ENCODE measurements around the gene MRPL54. TPM values are rescaled to one million over a fixed set of nuclear protein-coding genes. Genes with fewer than 3 reads are reported as not detected.
"Not testable (repeated sequence)": the region's sequence is repeated elsewhere in the genome, so short reads cannot be mapped to it uniquely, and the experiment has no call there.

The MRPL54 gene
- total RNA-seq, 1 experiment from 2014 or later = 153 TPM

DNA sequence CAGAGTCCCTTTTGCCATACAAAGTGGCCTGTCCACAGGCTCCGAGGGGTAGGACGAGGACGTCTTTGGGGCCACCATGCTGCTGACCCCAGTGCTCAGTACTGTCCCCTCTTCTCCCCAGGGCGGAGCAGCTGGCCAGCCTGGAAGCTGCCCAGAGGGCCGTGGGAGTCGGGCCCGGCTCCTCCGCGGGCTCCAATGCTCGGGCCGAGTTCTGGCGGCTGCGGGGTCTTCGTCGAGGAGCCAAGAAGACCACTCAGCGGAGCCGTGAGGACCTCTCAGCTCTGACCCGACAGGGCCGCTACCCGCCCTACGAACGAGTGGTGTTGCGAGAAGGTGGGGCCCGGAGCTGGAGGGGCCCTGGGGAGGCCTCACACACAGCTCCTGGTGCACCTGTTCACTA is 22.1 kb upstream of the MRPL54 start:
- no peak for DNase-seq (ENCODE audit: low read depth)

GRCh38 chr19:3743486-3743885 is 19.0 kb upstream of the MRPL54 start:
- no peak for DNase-seq (ENCODE audit: low read depth)

- DNase-seq (ENCODE audit: low read depth) = no peak
Measured at GRCh38 chr19:3745363-3746045, 17.0 kb upstream of the MRPL54 start.

DNA sequence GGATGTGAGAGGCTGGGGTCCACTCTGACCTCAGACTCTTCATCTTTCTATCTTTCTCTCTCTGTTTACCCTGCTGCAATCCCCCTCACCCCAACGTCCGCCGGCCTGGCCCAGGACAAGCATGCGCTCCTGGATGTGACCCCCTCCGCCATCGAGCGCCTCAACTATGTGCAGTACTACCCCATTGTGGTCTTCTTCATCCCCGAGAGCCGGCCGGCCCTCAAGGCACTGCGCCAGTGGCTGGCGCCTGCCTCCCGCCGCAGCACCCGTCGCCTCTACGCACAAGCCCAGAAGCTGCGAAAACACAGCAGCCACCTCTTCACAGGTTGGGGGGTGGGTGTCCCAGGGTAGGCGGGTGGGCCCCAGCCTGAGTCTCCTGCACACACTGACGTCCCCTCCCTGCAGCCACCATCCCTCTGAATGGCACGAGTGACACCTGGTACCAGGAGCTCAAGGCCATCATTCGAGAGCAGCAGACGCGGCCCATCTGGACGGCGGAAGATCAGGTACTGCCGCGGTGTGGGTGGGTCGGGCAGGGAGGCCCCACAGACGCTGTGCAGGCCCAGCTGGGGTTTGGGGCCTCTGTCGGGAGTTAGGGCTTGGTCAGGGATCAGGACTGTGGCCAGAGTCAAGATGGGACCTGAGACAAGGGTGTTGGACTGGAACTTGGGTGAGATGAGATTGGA is 16.0 kb upstream of the MRPL54 start:
- DNase-seq (ENCODE audit: low read depth) = no peak

- DNase-seq (ENCODE audit: low read depth) = no peak
Measured at GRCh38 chr19:3748965-3749364, 13.5 kb upstream of the MRPL54 start.

GRCh38 chr19:3750211-3750610 is 12.3 kb upstream of the MRPL54 start:
- no peak for DNase-seq (ENCODE audit: low read depth)

- no peak for DNase-seq (ENCODE audit: low read depth)
Measured at GRCh38 chr19:3751236-3751635, 11.2 kb upstream of the MRPL54 start.

DNA sequence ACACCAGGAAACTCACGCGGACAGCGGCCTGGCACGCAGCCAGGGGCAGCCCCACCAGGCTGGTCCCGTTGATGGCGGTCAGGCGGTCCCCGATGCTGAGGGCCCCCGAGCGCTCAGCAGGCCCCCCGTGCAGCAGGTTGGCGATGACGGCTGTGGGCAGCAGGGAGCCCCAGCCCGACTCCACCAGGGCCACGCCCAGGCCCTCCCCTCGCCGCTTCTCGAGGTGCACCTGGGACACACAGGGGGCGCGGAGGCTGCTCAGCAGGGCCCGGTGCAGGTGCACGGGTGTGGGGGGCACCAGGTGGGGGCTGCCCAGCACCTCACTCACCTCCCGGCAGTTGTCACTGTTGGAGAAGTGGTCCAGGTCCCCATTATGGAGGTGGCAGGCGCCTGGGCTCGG is 10.0 kb upstream of the MRPL54 start:
- no peak for DNase-seq (ENCODE audit: low read depth)

GRCh38 chr19:3753631-3754410 is 8.7 kb upstream of the MRPL54 start:
- DNase-seq (ENCODE audit: low read depth) = no peak

DNA sequence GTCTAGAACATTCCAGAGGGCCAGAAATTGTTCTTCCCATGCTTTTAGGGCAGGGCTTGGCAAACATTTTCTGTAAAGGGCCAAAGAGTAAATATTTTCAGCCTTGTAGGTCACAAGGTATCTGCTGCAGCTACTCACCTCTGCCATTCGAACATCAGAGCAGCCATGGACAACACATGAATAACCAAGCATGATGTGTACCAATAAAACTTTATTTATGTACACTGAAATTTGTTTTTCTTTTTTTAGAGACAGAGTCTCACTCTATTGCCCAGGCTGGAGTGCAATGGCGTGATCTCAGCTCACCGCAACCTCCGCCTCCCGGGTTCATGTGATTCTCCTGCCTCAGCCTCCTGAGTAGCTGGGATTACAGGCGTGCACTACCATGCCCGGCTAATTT is 4.8 kb upstream of the MRPL54 start:
- DNase-seq (ENCODE audit: low read depth) = not testable (repeated sequence)

DNA sequence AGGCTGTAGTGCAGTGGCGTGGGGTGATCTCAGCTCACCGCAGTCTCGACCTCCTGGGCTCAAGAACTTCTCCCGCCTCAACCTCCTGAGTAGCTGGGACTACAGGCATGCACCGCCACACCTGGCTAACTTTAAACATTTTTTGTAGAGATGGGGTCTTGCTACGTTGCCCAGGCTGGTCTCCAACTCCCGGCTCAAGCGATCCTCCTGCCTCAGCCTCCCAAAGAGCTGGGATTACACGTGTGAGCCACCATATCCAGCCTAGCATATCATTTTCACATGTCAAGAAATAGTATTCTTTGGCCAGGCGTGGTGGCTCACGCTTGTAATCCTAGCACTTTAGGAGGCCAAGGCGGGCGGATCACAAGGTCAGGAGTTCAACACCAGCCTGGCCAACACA is 4.2 kb upstream of the MRPL54 start:
- not testable (repeated sequence) for DNase-seq (ENCODE audit: low read depth)

DNA sequence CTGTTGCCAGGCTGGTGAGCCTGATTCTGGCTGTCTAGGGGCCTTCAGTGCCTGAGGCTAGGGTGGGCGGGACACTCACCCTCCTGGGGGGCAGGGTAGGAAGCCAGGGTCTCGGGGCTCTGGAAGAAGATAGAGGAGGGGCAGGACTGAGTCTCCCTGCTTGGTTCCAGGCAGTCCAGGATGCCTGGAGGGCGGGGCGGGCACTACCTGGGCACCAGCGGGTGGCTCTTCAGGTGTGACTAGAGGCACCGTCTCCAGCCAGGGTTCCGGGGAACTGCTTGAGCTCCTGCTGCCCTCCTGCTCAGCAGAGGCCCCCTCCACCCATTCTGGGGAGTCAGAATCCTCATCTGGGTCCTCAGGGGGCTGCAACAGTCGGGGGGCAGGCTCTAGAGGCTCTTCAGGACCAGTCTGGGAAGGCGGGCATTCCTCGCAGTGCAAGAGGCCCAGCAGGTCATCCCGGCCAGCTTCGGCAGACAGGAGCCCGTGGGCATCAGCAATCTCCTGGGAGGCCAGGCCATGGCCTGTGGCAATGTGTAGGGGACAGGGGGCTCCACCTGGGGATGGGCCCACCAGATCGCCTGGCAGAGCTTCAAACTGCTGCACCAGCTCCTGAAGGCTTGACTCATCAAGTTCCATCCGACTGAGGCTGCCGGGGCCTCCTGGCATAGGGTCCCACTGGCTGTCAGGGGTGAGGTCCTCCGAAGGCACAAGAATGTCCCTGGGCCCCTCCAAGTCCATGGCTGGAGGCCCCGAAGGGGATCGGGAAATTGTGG is 2.8 kb upstream of the MRPL54 start:
- no peak for DNase-seq (ENCODE audit: low read depth)

GRCh38 chr19:3760871-3761361 is 1.6 kb upstream of the MRPL54 start:
- no peak for DNase-seq (ENCODE audit: low read depth)

DNA sequence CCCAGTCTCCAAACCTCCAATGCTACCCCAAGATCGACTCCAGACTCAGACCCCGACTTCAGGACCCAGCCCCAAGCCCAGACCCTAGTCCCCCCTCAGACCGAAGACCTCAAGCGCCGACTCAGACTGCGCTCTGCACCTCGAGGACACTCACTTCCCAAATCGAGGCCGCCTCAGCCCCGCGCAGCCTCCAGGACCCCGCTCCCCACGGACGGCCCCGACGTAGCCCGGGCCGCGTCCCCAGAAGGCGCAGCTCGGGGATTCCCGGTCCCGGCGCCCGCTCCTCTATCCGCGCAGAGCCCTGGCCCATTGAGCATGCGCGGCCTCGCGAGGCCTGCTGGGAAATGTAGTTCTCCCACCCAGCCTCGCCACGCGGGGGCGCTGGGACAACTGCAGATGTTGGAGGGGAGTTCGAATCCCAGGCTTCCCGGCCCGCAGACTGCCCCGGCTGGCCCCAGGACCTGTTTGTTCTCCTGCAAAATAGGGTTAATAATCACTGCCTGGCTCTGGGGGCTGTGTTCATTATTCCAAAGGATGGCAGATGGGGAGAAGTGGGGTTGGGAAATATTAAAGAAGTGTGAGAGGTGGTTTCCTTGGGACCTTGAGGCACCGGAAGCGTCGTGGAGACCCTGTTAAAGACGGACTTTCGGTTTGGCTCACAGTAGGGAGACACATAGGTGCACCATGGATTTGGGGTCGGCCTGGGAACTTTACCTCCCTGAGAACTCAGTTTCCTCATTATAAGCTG is 926 bp upstream of the MRPL54 start, which contains the start of gene APBA3:
Gene APBA3, minus strand, starts transcription at position 311 of the 748 bp plus-strand sequence. CDS start 1,428 bp downstream, outside the sequence.
- peak; percentile 95 for DNase-seq (ENCODE audit: low read depth)

DNA sequence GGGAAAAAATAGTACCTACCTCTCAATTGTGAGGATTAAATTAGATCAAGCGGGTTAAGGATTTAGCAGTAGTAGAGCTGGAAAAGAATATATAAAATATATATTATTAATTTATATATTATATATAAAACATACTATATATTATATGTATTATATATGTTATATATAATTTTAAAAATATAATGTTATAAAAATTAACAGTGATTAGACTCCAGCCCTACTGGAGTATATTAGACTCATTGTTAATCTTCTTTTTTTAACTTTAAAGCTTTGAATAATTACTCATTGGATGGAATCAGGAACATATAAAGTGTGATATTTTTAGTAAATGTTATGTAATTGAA is 380 bp upstream of the MRPL54 start:
- no peak for DNase-seq (ENCODE audit: low read depth)

DNA sequence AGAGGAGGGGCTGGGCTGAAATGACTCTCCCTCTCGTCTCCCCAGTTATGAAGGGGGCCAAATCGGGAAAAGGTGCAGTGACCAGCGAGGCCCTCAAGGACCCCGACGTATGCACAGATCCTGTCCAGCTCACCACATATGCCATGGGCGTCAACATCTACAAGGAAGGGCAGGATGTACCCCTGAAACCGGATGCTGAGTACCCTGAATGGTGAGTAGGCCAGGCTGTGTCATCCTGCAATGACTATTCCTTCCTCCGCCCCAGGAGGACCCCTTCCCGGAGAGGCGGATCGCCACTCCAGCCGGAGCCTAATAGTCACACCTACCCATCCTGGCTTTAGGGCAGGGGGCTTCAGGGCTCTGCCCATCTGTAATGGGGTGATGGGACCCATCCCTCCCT is 2.6 kb downstream of the MRPL54 start:
- DNase-seq (ENCODE audit: low read depth) = peak; percentile 50

GRCh38 chr19:3765757-3766156 is 3.3 kb downstream of the MRPL54 start:
- DNase-seq (ENCODE audit: low read depth) = not testable (repeated sequence)

GRCh38 chr19:3766520-3766919 is 4.0 kb downstream of the MRPL54 start:
- DNase-seq (ENCODE audit: low read depth) = no peak

DNA sequence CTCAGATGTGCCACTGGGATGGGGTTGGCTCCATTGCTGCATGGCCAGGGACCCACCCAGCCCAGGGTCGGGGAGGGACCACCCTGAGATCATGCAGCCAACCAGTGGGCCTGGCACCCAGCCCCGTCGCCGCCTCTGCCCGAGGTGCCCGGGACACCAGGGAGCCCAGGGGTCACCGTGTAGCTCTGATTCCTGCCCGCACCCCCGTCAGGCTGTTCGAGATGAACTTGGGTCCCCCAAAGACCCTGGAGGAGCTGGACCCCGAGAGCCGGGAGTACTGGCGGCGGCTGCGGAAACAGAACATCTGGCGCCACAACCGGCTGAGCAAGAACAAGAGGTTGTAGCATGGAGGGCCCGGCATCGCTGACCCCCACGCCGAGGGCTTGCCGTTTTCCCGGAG is 4.6 kb downstream of the MRPL54 start:
- DNase-seq (ENCODE audit: low read depth) = no peak

DNA sequence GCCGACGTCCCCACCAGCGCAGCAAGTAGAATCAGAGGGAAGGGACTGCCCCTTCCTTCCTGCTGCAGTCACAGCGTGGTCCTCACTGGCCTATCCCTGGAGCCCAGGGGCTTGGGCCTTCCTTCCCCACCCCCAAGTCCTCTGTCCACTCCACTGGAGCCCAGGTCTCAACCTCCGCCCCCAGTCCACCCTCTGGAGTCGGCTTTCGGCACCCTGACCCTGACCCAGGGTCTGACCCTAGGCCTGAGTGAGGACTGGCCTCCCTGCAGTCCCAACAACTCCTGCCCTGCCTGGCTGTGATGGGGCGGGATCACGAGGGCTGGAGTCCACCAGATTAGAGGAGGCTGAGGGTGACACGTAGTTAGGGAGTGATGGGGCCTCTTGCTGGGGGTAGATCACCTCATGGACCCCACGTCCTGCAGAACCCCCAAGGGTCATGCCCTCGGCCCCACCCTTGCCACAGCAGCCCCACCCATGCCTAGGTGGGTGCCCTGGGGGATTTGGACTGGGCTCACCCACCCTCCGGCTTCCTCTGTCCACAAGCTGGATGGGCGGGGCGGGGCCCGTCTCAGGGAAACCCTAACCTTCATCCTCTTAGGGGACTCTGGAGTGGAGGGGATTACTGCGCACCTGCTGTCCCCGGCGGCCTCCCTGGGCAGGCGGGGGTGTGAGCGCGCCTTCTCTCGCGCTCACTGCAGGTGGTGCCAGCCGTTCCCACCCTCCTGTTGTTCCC is 5.7 kb downstream of the MRPL54 start:
- DNase-seq (ENCODE audit: low read depth) = no peak

GRCh38 chr19:3768748-3769099 is 6.2 kb downstream of the MRPL54 start:
- DNase-seq (ENCODE audit: low read depth) = no peak
